ENCODE results near the gene ZNF385C.
A peak's percentile ranks its signal among the peaks of the same experiment; 100 is the strongest.
"Not testable (repeated sequence)": the region's sequence is repeated elsewhere in the genome, so short reads cannot be mapped to it uniquely, and the experiment has no call there.

ZNF385C gene

GRCh38 chr17:42042598-42043319, 55.5 kb downstream of the ZNF385C start:
- DNase-seq = no peak

- DNase-seq = no peak
Observed at GRCh38 chr17:42041619-42042018, 56.7 kb downstream of the ZNF385C start.

GRCh38 chr17:42040818-42041217, 57.5 kb downstream of the ZNF385C start:
- DNase-seq = no peak

- no peak for DNase-seq
Observed at GRCh38 chr17:42039794-42040763, 58.2 kb downstream of the ZNF385C start.

- no peak for DNase-seq
Observed at GRCh38 chr17:42038221-42038973, 59.9 kb downstream of the ZNF385C start.

- no peak for DNase-seq
Observed at GRCh38 chr17:42034059-42034458, 64.2 kb downstream of the ZNF385C start.

- DNase-seq = no peak
Observed at GRCh38 chr17:42031584-42031983, 66.7 kb downstream of the ZNF385C start.

GRCh38 chr17:42028791-42029127, 69.5 kb downstream of the ZNF385C start:
- no peak for DNase-seq

- DNase-seq = peak; percentile 86
Observed at GRCh38 chr17:42027961-42028790, 70.1 kb downstream of the ZNF385C start.

GRCh38 chr17:42027590-42027889, 70.7 kb downstream of the ZNF385C start:
- DNase-seq = no peak

- DNase-seq = no peak
Observed at GRCh38 chr17:42026857-42027589, 71.2 kb downstream of the ZNF385C start.

- DNase-seq = no peak
Observed at GRCh38 chr17:42025936-42026335, 72.3 kb downstream of the ZNF385C start.

- no peak for DNase-seq
Observed at GRCh38 chr17:42025191-42025579, 73.1 kb downstream of the ZNF385C start.

GRCh38 chr17:42023524-42024349, 74.5 kb downstream of the ZNF385C start:
- no peak for DNase-seq

- DNase-seq = not testable (repeated sequence)
Observed at GRCh38 chr17:42020845-42021244, 77.4 kb downstream of the ZNF385C start.

- DNase-seq = peak; percentile 99
Observed at GRCh38 chr17:42019509-42020404, 78.5 kb downstream of the ZNF385C start, which contains the start of gene NKIRAS2. NKIRAS2 (plus strand) TSS chr17:42020090; CDS start chr17:42021578, 1,488 bp downstream.

GRCh38 chr17:42018988-42019387, 79.3 kb downstream of the ZNF385C start:
- DNase-seq = no peak

- peak; percentile 69 for DNase-seq
Observed at GRCh38 chr17:42018339-42018738, 79.9 kb downstream of the ZNF385C start.

GRCh38 chr17:42017866-42018200, 80.4 kb downstream of the ZNF385C start:
- peak; percentile 88 for DNase-seq

Data from islet precursor cell (in vitro differentiated cells).